Measurements from ENCODE around the gene KRTAP10-3. TPM values are rescaled to one million over a fixed set of nuclear protein-coding genes. Genes with fewer than 3 reads are reported as not detected.

Gene KRTAP10-3
- total RNA-seq, 1 experiment from 2014 or later, result not detected

GRCh38 chr21:44603911-44604310 lies 45.3 kb upstream of the KRTAP10-3 start:
- intact Hi-C loops (cut with micrococcal nuclease; ENCODE audit: unreplicated experiment), result no loop called here
- POLR2A ChIA-PET, result no interaction called here
- CTCF ChIA-PET, result no interaction called here

GRCh38 chr21:44603109-44603875 lies 44.7 kb upstream of the KRTAP10-3 start:
- intact Hi-C loops (cut with micrococcal nuclease; ENCODE audit: unreplicated experiment), result no loop called here
- DNase-seq (ENCODE audit: low read depth, low spot score), result no peak
- Histone ChIP-seq H3K36me3 (ENCODE audit: control insufficient read depth, insufficient read depth, low read length) (no peaks in the 10 kb centered on the region), H3K27ac (ENCODE audit: low read length) (no peak overlapping the region), H3K9me3 (ENCODE audit: control insufficient read depth, insufficient read depth, low read depth, low read length) (no peaks in the 10 kb centered on the region), H3K27me3 (ENCODE audit: control insufficient read depth, insufficient read depth, low read length) (no peaks in the 10 kb centered on the region), H3K4me3 (ENCODE audit: low read depth in 2 of 2, low read length in 2 of 2) (no peak overlapping the region), H3K4me1 (ENCODE audit: control insufficient read depth, insufficient read depth, low read length) (no peaks in the 10 kb centered on the region; the same call in 1 of the 2 replicates)
- ATAC-seq, result no peak
- BruUV-seq (replicated peaks), result no TSS peak
- TF ChIP-seq CTCF (IDR thresholded peaks at IDR 0.05) (no peak), SIN3A (IDR thresholded peaks at IDR 0.05; ENCODE audit: borderline replicate concordance, insufficient read depth, low read depth, low read length) (no peak), POLR2AphosphoS5 (IDR thresholded peaks at IDR 0.05; ENCODE audit: low read depth, low read length) (no peak), REST (IDR thresholded peaks at IDR 0.05; ENCODE audit: insufficient read depth in 1 of 2, low read depth in 2 of 2, low read length in 1 of 2) (no peak), TCF7L2 (IDR thresholded peaks at IDR 0.05; ENCODE audit: low read depth, low read length) (no peak)
- POLR2A ChIA-PET, result no interaction called here
- CTCF ChIA-PET, result no interaction called here
- in situ Hi-C loops (cut with HindIII; ENCODE audit: low pct_unique_long_range_greater_than_20kb, low sequenced_read_pairs), result no loop called here

More at GRCh38 chr21:44603911-44604310, 45.3 kb upstream of the KRTAP10-3 start:
- in situ Hi-C loops (cut with HindIII; ENCODE audit: low pct_unique_long_range_greater_than_20kb, low sequenced_read_pairs), result no loop called here
- ATAC-seq (no peak), DNase-seq (ENCODE audit: low read depth, low spot score) (no peak)
- no TSS peak for BruUV-seq (replicated peaks)
- no peak for TF ChIP-seq TCF7L2 (IDR thresholded peaks at IDR 0.05; ENCODE audit: low read depth, low read length)
- TF ChIP-seq POLR2AphosphoS5 (IDR thresholded peaks at IDR 0.05; ENCODE audit: low read depth, low read length), result no peak
- TF ChIP-seq REST (IDR thresholded peaks at IDR 0.05; ENCODE audit: insufficient read depth in 1 of 2, low read depth in 2 of 2, low read length in 1 of 2), result no peak
- TF ChIP-seq SIN3A (IDR thresholded peaks at IDR 0.05; ENCODE audit: borderline replicate concordance, insufficient read depth, low read depth, low read length), result no peak
- TF ChIP-seq CTCF (IDR thresholded peaks at IDR 0.05), result no peak
- no peaks in the 10 kb centered on the region for H3K27me3 ChIP-seq (ENCODE audit: control insufficient read depth, insufficient read depth, low read length)
- H3K4me1 ChIP-seq (ENCODE audit: control insufficient read depth, insufficient read depth, low read length), result no peaks in the 10 kb centered on the region; the same call in 1 of the 2 replicates
- no peaks in the 10 kb centered on the region for H3K9me3 ChIP-seq (ENCODE audit: control insufficient read depth, insufficient read depth, low read depth, low read length)
- H3K27ac ChIP-seq (ENCODE audit: low read length), result no peak overlapping the region
- H3K36me3 ChIP-seq (ENCODE audit: control insufficient read depth, insufficient read depth, low read length), result no peaks in the 10 kb centered on the region
- no peak overlapping the region for H3K4me3 ChIP-seq (ENCODE audit: low read depth in 2 of 2, low read length in 2 of 2)
